PFSK-1 (cell line): ENCODE data around the gene SHD.

Experiments used
- POLR2AphosphoS5 ChIP-seq: IDR thresholded peaks from 2 replicates; pipeline ENCODE4 v1.6.1; 2012; ENCODE audit warnings: low read depth, mild to moderate bottlenecking, control low read depth, low read length, moderate library complexity
- REST ChIP-seq, 2 experiments: IDR thresholded peaks; 2 replicates each; pipeline versions ENCODE4 v1.6.1 to v1.8.0; 2011 to 2012; ENCODE audit warnings: low read depth in 2 of 2, low read length in 2 of 2, control low read depth in 1 of 2, inconsistent platforms in 1 of 2, mild to moderate bottlenecking in 1 of 2, moderate library complexity in 1 of 2; ENCODE audit not compliant: insufficient read depth in 1 of 2
- TAF1 ChIP-seq: IDR thresholded peaks from 2 replicates; pipeline ENCODE4 v1.6.1; 2012; ENCODE audit warnings: low read length, control low read depth, borderline replicate concordance; ENCODE audit not compliant: insufficient read depth

GRCh38 chr19:4305659-4306058 lies 26.6 kb downstream of the SHD start:
- TF ChIP-seq TAF1 (no peak), POLR2AphosphoS5 (no peak), REST (IDR thresholded peaks at IDR 0.05; ENCODE audit: insufficient read depth in 1 of 2, low read depth in 2 of 2, low read length in 2 of 2) (no peak)
